ENCODE measurements around the gene SLC4A4.

GRCh38 chr4:71368906-71369305 lies 30.1 kb downstream of the SLC4A4 start:
- TF ChIP-seq MTA3 (CRISPR knock-in tag; IDR thresholded peaks at IDR 0.05) (no peak), UBTF (CRISPR knock-in tag; IDR thresholded peaks at IDR 0.05) (no peak), KMT2B (CRISPR knock-in tag; IDR thresholded peaks at IDR 0.05) (no peak)

Measured in HepG2 (cell line).